PC-3 (cell line): ENCODE data around the gene RBFOX2. TPM values are rescaled to one million over a fixed set of nuclear protein-coding genes. Genes with fewer than 3 reads are reported as not detected.

Source experiments
- ATAC-seq: fragments of 200-7000 bp; cut with Tn5 transposase; 2 replicates; pipeline ENCODE4 v1.9.1; 2020; ENCODE audit warnings: mild to moderate bottlenecking, moderate library complexity
- BruUV-seq: library from RNA; stranded (reverse); fragments of 400-500 nt; replicated peaks from 2 replicates; lab custom pipeline; 2021; lab: Mats Ljungman, UMichigan
- CTCF ChIA-PET: fragments of 300-600 bp; sonication (Branson Sonifier 250); formaldehyde crosslinking; loops from one replicate; lab custom pipeline; 2022; ENCODE audit warnings: antibody characterized with exemption; lab: Charles Lee
- POLR2A ChIA-PET: fragments of 300-600 bp; sonication (Branson Sonifier 250); formaldehyde crosslinking; loops from one replicate; lab custom pipeline; 2022; ENCODE audit warnings: antibody characterized with exemption; ENCODE audit not compliant: unreplicated experiment; lab: Charles Lee
- DNase-seq: peaks from one replicate; pipeline ENCODE4 v3.0.0-alpha.2; 2015
- H2AFZ ChIP-seq: fragments of 300-600 bp; sonication (generic); 2 replicates; pipeline ENCODE4 v1.6.0; 2016; ENCODE audit warnings: antibody characterized with exemption, low read length
- H3F3A ChIP-seq: fragments of 300-600 bp; sonication (generic); one replicate; pipeline ENCODE4 v1.6.0; 2017; ENCODE audit warnings: antibody characterized with exemption, low read length, control low read depth, mild to moderate bottlenecking; ENCODE audit not compliant: unreplicated experiment
- H3K27ac ChIP-seq: fragments of 300-600 bp; sonication (generic); 2 replicates; pipeline ENCODE4 v1.5.1; 2016; ENCODE audit warnings: mild to moderate bottlenecking, low read length
- H3K27me3 ChIP-seq: fragments of 300-600 bp; sonication (generic); 2 replicates; pipeline ENCODE4 v1.6.1; 2016; ENCODE audit warnings: low read length, mixed read lengths
- H3K36me3 ChIP-seq: fragments of 300-600 bp; sonication (generic); 2 replicates; pipeline ENCODE4 v1.6.1; 2016; ENCODE audit warnings: low read depth, mixed run types, low read length, mixed read lengths
- H3K4me1 ChIP-seq: fragments of 300-600 bp; sonication (generic); 2 replicates; pipeline ENCODE4 v1.5.1; 2016; ENCODE audit warnings: low read length; ENCODE audit not compliant: insufficient read depth
- H3K4me2 ChIP-seq: fragments of 300-600 bp; sonication (generic); 2 replicates; pipeline ENCODE4 v1.6.0; 2016; ENCODE audit warnings: low read length
- H3K4me3 ChIP-seq: fragments of 300-600 bp; sonication (generic); 2 replicates; pipeline ENCODE4 v1.5.1; 2016; ENCODE audit warnings: mild to moderate bottlenecking, low read length, mixed read lengths
- H3K79me2 ChIP-seq: fragments of 300-600 bp; sonication (generic); 2 replicates; pipeline ENCODE4 v1.6.1; 2017; ENCODE audit warnings: low read length, mixed read lengths
- H3K9ac ChIP-seq: fragments of 300-600 bp; sonication (generic); 2 replicates; pipeline ENCODE4 v1.6.0; 2016; ENCODE audit warnings: mild to moderate bottlenecking, low read length
- H3K9me2 ChIP-seq: fragments of 300-600 bp; sonication (generic); replicated peaks from 2 replicates; pipeline ENCODE4 v1.6.1; 2016; ENCODE audit warnings: mixed run types, low read length, mixed read lengths
- H3K9me3 ChIP-seq: fragments of 300-600 bp; sonication (generic); 2 replicates; pipeline ENCODE4 v1.6.1; 2016; ENCODE audit warnings: low read length, mixed read lengths
- H4K20me1 ChIP-seq: fragments of 300-600 bp; sonication (generic); 2 replicates; pipeline ENCODE4 v1.6.1; 2016; ENCODE audit warnings: low read length, mixed read lengths
- EZH2 ChIP-seq: fragments of 300-600 bp; sonication (generic); IDR thresholded peaks from one replicate; pipeline ENCODE4 v1.6.1; 2017; ENCODE audit warnings: antibody characterized with exemption, mild to moderate bottlenecking, low read length; ENCODE audit not compliant: unreplicated experiment
- EZH2phosphoT487 ChIP-seq: fragments of 300-600 bp; sonication (generic); IDR thresholded peaks from 2 replicates; pipeline ENCODE4 v1.6.1; 2018; ENCODE audit warnings: mild to moderate bottlenecking, antibody characterized with exemption, low read length, borderline replicate concordance
- intact Hi-C: fragments of 100-400 bp; cut with micrococcal nuclease; formaldehyde crosslinking; loops from 2 replicates; pipeline ENCODE4 v1.9.0; 2023
- total RNA-seq: library from RNA; depleted of rRNA; stranded (reverse); fragments of >200 nt; gene quantifications from 2 replicates; pipeline ENCODE4 v1.2.3, GENCODE V29; 2014
- TF ChIP-seq, protein P1 (sequence below): fragments of 300-600 bp; sonication (generic); conservative IDR thresholded peaks from 2 replicates; pipeline ENCODE4 v1.5.1; 2017; ENCODE audit warnings: antibody characterized with exemption, low read depth, mild to moderate bottlenecking, low read length

RBFOX2 gene
- total RNA-seq, 1 experiment from 2014 or later = 75.1 TPM

DNA sequence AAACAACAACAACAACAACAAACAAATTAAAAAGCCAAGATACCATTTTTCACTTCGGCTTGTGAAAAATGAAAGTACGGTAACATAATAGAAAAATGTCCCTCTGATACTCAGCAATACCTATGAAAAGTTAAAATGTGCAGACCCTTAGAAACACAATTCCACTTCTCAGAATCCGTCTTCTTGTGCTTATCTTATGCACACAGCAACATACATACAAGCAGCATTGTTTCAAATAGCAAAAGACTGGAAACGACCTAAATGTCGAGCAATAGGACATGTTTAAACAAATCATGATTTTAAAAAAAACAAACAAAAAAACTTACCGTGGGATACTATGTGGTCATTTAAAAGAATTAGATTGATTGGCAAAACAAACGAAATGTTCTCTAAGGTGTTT is 26.5 kb downstream of the RBFOX2 start:
- Histone ChIP-seq H3K9ac (no peak overlapping the region), H3K79me2 (peaks cover 73% of the 10 kb centered on the region), H2AFZ (no peak overlapping the region), H3K27ac (no peak overlapping the region), H3K9me2 (no peaks in the 10 kb centered on the region), H3K4me1 (no peaks in the 10 kb centered on the region; the same call in 1 of the 2 replicates), H3F3A (no peaks in the 10 kb centered on the region), H3K4me3 (no peak overlapping the region), H4K20me1 (peaks cover 6% of the 10 kb centered on the region; the same call in 1 of the 2 replicates), H3K36me3 (no peaks in the 10 kb centered on the region), H3K4me2 (no peak overlapping the region), H3K27me3 (no peaks in the 10 kb centered on the region), H3K9me3 (no peaks in the 10 kb centered on the region)
- DNase-seq (no peak), ATAC-seq (no peak)
- CTCF ChIA-PET = no interaction called here
- no TSS peak for BruUV-seq
- TF ChIP-seq, protein P1, sequence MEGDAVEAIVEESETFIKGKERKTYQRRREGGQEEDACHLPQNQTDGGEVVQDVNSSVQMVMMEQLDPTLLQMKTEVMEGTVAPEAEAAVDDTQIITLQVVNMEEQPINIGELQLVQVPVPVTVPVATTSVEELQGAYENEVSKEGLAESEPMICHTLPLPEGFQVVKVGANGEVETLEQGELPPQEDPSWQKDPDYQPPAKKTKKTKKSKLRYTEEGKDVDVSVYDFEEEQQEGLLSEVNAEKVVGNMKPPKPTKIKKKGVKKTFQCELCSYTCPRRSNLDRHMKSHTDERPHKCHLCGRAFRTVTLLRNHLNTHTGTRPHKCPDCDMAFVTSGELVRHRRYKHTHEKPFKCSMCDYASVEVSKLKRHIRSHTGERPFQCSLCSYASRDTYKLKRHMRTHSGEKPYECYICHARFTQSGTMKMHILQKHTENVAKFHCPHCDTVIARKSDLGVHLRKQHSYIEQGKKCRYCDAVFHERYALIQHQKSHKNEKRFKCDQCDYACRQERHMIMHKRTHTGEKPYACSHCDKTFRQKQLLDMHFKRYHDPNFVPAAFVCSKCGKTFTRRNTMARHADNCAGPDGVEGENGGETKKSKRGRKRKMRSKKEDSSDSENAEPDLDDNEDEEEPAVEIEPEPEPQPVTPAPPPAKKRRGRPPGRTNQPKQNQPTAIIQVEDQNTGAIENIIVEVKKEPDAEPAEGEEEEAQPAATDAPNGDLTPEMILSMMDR = no peak
- intact Hi-C loops = no loop called here
- POLR2A ChIA-PET = no interaction called here

DNA sequence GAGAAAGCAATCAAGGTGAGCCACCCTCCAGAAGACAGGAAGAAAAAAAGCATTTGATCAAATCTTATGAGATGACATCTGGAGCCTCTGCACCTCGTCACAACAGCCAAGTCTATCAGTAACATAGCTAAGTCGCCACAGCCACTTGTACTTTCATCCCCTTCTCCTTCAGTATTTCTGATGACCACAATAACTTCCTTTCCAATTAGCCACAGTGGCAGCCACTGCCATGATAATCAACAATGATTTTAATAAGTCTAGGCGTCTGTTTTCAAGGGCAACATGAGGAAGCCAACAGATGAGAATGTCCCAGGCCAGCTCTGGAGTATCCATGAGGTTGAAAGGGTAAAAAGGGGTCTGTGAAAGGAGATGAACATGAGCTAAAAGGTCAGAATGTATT is 29.9 kb downstream of the RBFOX2 start:
- DNase-seq (no peak), ATAC-seq (no peak)
- Histone ChIP-seq H3K9me3 (no peaks in the 10 kb centered on the region), H3K27me3 (no peaks in the 10 kb centered on the region), H2AFZ (no peak overlapping the region), H3K9me2 (no peaks in the 10 kb centered on the region), H3K9ac (no peak overlapping the region), H4K20me1 (no peaks in the 10 kb centered on the region; the same call in 1 of the 2 replicates), H3K4me1 (no peaks in the 10 kb centered on the region), H3K4me3 (no peak overlapping the region), H3K4me2 (no peak overlapping the region), H3K36me3 (no peaks in the 10 kb centered on the region), H3K79me2 (peaks cover 55% of the 10 kb centered on the region), H3F3A (no peaks in the 10 kb centered on the region), H3K27ac (no peak overlapping the region)
- intact Hi-C loops = no loop called here
- POLR2A ChIA-PET = no interaction called here
- TF ChIP-seq, protein P1 = no peak
- TF ChIP-seq EZH2 (no peak), EZH2phosphoT487 (no peak)
- BruUV-seq = no TSS peak
- CTCF ChIA-PET = no interaction called here

DNA sequence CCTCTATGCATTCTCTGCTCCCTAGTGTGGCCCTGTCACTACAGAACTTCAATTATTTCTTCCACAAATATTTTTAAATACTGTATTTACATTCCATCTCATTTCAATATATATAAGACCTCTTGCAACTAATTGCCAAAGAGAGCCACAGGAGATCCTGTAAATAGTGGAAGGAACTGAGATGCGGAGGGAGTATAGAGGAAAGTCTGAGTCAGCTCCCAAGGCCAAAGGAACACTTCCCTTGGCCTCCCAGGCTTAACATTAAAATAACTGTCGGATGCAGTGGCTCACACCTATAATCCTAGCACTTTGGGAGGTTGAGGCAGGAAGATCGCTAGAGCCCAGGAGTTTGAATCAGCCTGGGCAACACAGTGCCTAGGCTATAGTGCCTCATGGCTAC is 31.2 kb downstream of the RBFOX2 start:
- H3K36me3 ChIP-seq = no peaks in the 10 kb centered on the region
- H3K4me2 ChIP-seq = no peak overlapping the region
- BruUV-seq = no TSS peak
- DNase-seq = no peak
- H2AFZ ChIP-seq = no peak overlapping the region
- no peaks in the 10 kb centered on the region for H4K20me1 ChIP-seq
- no peak for TF ChIP-seq EZH2phosphoT487
- TF ChIP-seq, protein P1 = no peak
- TF ChIP-seq EZH2 = no peak
- no peaks in the 10 kb centered on the region for H3K27me3 ChIP-seq
- H3K27ac ChIP-seq = no peak overlapping the region
- intact Hi-C loops = no loop called here
- no peaks in the 10 kb centered on the region for H3K9me3 ChIP-seq
- no peak for ATAC-seq
- H3K79me2 ChIP-seq = peaks cover 42% of the 10 kb centered on the region
- H3K9me2 ChIP-seq = no peaks in the 10 kb centered on the region
- H3K4me1 ChIP-seq = no peaks in the 10 kb centered on the region
- no peak overlapping the region for H3K4me3 ChIP-seq
- POLR2A ChIA-PET = no interaction called here
- H3K9ac ChIP-seq = no peak overlapping the region
- no peaks in the 10 kb centered on the region for H3F3A ChIP-seq
- CTCF ChIA-PET = no interaction called here
